Liver (tissue), 9 donors: ENCODE measurements around the gene VWA3B. TPM values are rescaled to one million over a fixed set of nuclear protein-coding genes. Genes with fewer than 3 reads are reported as not detected.

Source experiments
- DNase-seq: peaks from one replicate; pipeline ENCODE4 v3.0.0-alpha.2; 2017; ENCODE audit warnings: low spot score
- H3K27ac ChIP-seq, 2 donors: one replicate each; pipeline ENCODE4 v1.7.0; 2013; ENCODE audit warnings: inconsistent platforms in 2 of 2, low read length in 2 of 2, control low read depth in 1 of 2, low read depth in 1 of 2, mild to moderate bottlenecking in 1 of 2
- H3K27me3 ChIP-seq, 4 donors: one replicate each; pipeline versions ENCODE4 v1.6.1 to v1.7.0; 2013; ENCODE audit warnings: low read length in 3 of 4, inconsistent platforms in 1 of 4, mild to moderate bottlenecking in 1 of 4, moderate library complexity in 1 of 4; ENCODE audit not compliant: control insufficient read depth in 4 of 4, insufficient read depth in 4 of 4
- H3K36me3 ChIP-seq, 4 donors: one replicate each; pipeline versions ENCODE4 v1.6.1 to v1.7.0; 2013; ENCODE audit warnings: low read length in 3 of 4, mild to moderate bottlenecking in 3 of 4, low read depth in 1 of 4, moderate library complexity in 1 of 4; ENCODE audit not compliant: control insufficient read depth in 4 of 4, insufficient read depth in 3 of 4
- H3K4me1 ChIP-seq, 4 donors: one replicate each; pipeline versions ENCODE4 v1.6.1 to v1.7.0; 2013; ENCODE audit warnings: low read length in 3 of 4, mild to moderate bottlenecking in 3 of 4, moderate library complexity in 1 of 4; ENCODE audit not compliant: control insufficient read depth in 4 of 4, insufficient read depth in 4 of 4
- H3K4me3 ChIP-seq, 3 donors: one replicate each; pipeline versions ENCODE4 v1.6.1 to v1.7.0; 2013; ENCODE audit warnings: low read length in 3 of 3, control low read depth in 1 of 3, low read depth in 1 of 3, mild to moderate bottlenecking in 1 of 3
- H3K9ac ChIP-seq, 2 donors: one replicate each; pipeline ENCODE4 v1.7.0; 2013; ENCODE audit warnings: low read length in 2 of 2, mild to moderate bottlenecking in 2 of 2, moderate library complexity in 2 of 2, control low read depth in 1 of 2, low read depth in 1 of 2
- H3K9me3 ChIP-seq, 4 donors: one replicate each; pipeline versions ENCODE4 v1.6.1 to v1.7.0; 2013; ENCODE audit warnings: low read length in 3 of 4; ENCODE audit not compliant: control insufficient read depth in 4 of 4
- EGR1 ChIP-seq, 2 donors: IDR thresholded peaks; 2 replicates each; pipeline ENCODE4 v1.6.1; 2016 to 2018; ENCODE audit warnings: antibody characterized with exemption in 2 of 2, low read depth in 2 of 2
- FOXA1 ChIP-seq: IDR thresholded peaks from 2 replicates; pipeline ENCODE4 v1.6.1; 2016; ENCODE audit warnings: antibody characterized with exemption
- FOXA2 ChIP-seq: IDR thresholded peaks from 2 replicates; pipeline ENCODE4 v1.6.1; 2016; ENCODE audit warnings: antibody characterized with exemption
- GABPA ChIP-seq, 2 donors: IDR thresholded peaks in 1 of 2; conservative IDR thresholded peaks in 1 of 2; 2 replicates each; pipeline ENCODE4 v1.6.1; 2016; ENCODE audit warnings: antibody characterized with exemption in 2 of 2, mild to moderate bottlenecking in 1 of 2, moderate library complexity in 1 of 2
- HNF4A ChIP-seq, 2 donors: conservative IDR thresholded peaks; 2 replicates each; pipeline ENCODE4 v1.6.1; 2016; ENCODE audit warnings: antibody characterized with exemption in 2 of 2, mild to moderate bottlenecking in 2 of 2
- HNF4G ChIP-seq: IDR thresholded peaks from 2 replicates; pipeline ENCODE4 v1.6.1; 2016; ENCODE audit warnings: antibody characterized with exemption
- JUND ChIP-seq, 2 donors: IDR thresholded peaks; 2 replicates each; pipeline ENCODE4 v1.6.1; 2016; ENCODE audit warnings: antibody characterized with exemption in 2 of 2
- NR2F2 ChIP-seq: IDR thresholded peaks from 2 replicates; pipeline ENCODE4 v1.6.1; 2016; ENCODE audit warnings: antibody characterized with exemption
- RAD21 ChIP-seq, 2 donors: IDR thresholded peaks; 2 replicates each; pipeline ENCODE4 v1.6.1; 2016; ENCODE audit warnings: antibody characterized with exemption in 2 of 2, mild to moderate bottlenecking in 2 of 2
- RXRA ChIP-seq, 2 donors: IDR thresholded peaks; 2 replicates each; pipeline ENCODE4 v1.6.1; 2017 to 2018; ENCODE audit warnings: antibody characterized with exemption in 2 of 2, mild to moderate bottlenecking in 1 of 2
- SP1 ChIP-seq: IDR thresholded peaks from 2 replicates; pipeline ENCODE4 v1.6.1; 2018; ENCODE audit warnings: antibody characterized with exemption, mild to moderate bottlenecking
- TAF1 ChIP-seq: conservative IDR thresholded peaks from 2 replicates; pipeline ENCODE4 v1.6.1; 2016; ENCODE audit warnings: antibody characterized with exemption, mild to moderate bottlenecking
- YY1 ChIP-seq: IDR thresholded peaks from 2 replicates; pipeline ENCODE4 v1.6.1; 2016; ENCODE audit warnings: antibody characterized with exemption, mild to moderate bottlenecking
- WGBS: extraction: QIAGEN DNeasy Blood & Tissue Kit; methylation state at CpG from one replicate; pipeline ENCODE4 v1.1.7; 2013; 5-methylcytosine and 5-hydroxymethylcytosine counted together
- polyA plus RNA-seq, 2 donors: library from polyadenylated mRNA; stranded (reverse) in 1 of 2; unstranded in 1 of 2; fragments of 200-250 nt in 1 of 2; fragments of >200 nt in 1 of 2; fragmentation: Nextera tagmentation in 1 of 2; extraction: Ambion mirVana in 1 of 2; gene quantifications; one replicate each; pipeline versions ENCODE4 v1.2.1 to v1.2.3, GENCODE V29; 2013 to 2015
- total RNA-seq, 2 donors: library from RNA; depleted of rRNA; stranded (reverse); fragments of >200 nt; gene quantifications; one replicate each; pipeline ENCODE4 v1.2.3, GENCODE V29; 2014
- TF ChIP-seq, protein P1 (sequence below): IDR thresholded peaks from 2 replicates; pipeline ENCODE4 v1.6.1; 2016; ENCODE audit warnings: antibody characterized with exemption, mild to moderate bottlenecking
- TF ChIP-seq, protein P2 (sequence below): IDR thresholded peaks from 2 replicates; pipeline ENCODE4 v1.6.1; 2016; ENCODE audit warnings: antibody characterized with exemption
- TF ChIP-seq, protein P3 (sequence below): IDR thresholded peaks from 2 replicates; pipeline ENCODE4 v1.6.1; 2016; ENCODE audit warnings: antibody characterized with exemption
- TF ChIP-seq, protein P4 (sequence below): IDR thresholded peaks from 2 replicates; pipeline ENCODE4 v1.6.1; 2016; ENCODE audit warnings: antibody characterized with exemption
- donor health status: healthy.
- donor health status: healthy.
- donor health status: healthy.
- donor health status: healthy.
- donor health status: healthy.

VWA3B gene
- total and polyA plus RNA-seq, 4 donors, result 0.08 TPM; not detected in 3

DNA sequence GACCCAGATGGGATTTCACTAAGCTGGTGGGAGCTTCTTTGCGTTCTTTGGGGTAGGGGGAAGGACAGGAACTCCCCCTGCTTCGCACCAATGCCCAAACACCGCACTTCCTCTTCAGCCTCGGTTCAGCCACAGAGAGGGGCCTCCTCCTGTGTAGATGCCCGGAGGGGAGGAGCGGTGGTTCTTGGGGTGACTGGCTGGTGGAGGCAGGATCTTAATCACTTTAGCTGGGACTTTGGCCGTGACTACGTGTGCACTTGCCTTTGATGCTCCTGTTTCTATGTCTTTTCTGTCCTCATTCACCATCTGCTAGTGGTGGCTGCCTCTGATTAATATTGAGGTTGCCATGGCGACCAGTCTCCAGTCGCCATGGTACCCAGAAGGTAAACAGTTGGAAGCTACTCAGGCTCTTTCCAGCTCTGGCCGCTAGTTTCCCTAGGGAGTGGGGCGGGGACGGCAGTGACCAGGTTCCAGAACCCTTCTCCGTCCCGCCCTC is 261.1 kb downstream of the VWA3B start:
- H3K4me1 ChIP-seq, result peaks cover 4 to 13% (median 9%) of the 10 kb centered on the region in 4 donors
- peaks cover 0 to 5% (median 0%) of the 10 kb centered on the region in 4 donors for H3K9me3 ChIP-seq
- DNase-seq, result no peak
- H3K4me3 ChIP-seq, result no peak overlapping the region
- TF ChIP-seq YY1, result no peak
- TF ChIP-seq, protein P1, sequence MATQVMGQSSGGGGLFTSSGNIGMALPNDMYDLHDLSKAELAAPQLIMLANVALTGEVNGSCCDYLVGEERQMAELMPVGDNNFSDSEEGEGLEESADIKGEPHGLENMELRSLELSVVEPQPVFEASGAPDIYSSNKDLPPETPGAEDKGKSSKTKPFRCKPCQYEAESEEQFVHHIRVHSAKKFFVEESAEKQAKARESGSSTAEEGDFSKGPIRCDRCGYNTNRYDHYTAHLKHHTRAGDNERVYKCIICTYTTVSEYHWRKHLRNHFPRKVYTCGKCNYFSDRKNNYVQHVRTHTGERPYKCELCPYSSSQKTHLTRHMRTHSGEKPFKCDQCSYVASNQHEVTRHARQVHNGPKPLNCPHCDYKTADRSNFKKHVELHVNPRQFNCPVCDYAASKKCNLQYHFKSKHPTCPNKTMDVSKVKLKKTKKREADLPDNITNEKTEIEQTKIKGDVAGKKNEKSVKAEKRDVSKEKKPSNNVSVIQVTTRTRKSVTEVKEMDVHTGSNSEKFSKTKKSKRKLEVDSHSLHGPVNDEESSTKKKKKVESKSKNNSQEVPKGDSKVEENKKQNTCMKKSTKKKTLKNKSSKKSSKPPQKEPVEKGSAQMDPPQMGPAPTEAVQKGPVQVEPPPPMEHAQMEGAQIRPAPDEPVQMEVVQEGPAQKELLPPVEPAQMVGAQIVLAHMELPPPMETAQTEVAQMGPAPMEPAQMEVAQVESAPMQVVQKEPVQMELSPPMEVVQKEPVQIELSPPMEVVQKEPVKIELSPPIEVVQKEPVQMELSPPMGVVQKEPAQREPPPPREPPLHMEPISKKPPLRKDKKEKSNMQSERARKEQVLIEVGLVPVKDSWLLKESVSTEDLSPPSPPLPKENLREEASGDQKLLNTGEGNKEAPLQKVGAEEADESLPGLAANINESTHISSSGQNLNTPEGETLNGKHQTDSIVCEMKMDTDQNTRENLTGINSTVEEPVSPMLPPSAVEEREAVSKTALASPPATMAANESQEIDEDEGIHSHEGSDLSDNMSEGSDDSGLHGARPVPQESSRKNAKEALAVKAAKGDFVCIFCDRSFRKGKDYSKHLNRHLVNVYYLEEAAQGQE, result no peak
- no peak for TF ChIP-seq RXRA (IDR thresholded peaks at IDR 0.05)
- no peak for TF ChIP-seq GABPA (IDR thresholded peaks at IDR 0.05 in 1 of 2, conservative IDR thresholded peaks at IDR 0.05 in 1 of 2)
- TF ChIP-seq FOXA1, result no peak
- no peak for TF ChIP-seq NR2F2
- no peak for TF ChIP-seq TAF1
- TF ChIP-seq, protein P2, sequence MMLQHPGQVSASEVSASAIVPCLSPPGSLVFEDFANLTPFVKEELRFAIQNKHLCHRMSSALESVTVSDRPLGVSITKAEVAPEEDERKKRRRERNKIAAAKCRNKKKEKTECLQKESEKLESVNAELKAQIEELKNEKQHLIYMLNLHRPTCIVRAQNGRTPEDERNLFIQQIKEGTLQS, result no peak
- no peak for TF ChIP-seq SP1
- no peak for TF ChIP-seq JUND (IDR thresholded peaks at IDR 0.05)
- TF ChIP-seq, protein P3, sequence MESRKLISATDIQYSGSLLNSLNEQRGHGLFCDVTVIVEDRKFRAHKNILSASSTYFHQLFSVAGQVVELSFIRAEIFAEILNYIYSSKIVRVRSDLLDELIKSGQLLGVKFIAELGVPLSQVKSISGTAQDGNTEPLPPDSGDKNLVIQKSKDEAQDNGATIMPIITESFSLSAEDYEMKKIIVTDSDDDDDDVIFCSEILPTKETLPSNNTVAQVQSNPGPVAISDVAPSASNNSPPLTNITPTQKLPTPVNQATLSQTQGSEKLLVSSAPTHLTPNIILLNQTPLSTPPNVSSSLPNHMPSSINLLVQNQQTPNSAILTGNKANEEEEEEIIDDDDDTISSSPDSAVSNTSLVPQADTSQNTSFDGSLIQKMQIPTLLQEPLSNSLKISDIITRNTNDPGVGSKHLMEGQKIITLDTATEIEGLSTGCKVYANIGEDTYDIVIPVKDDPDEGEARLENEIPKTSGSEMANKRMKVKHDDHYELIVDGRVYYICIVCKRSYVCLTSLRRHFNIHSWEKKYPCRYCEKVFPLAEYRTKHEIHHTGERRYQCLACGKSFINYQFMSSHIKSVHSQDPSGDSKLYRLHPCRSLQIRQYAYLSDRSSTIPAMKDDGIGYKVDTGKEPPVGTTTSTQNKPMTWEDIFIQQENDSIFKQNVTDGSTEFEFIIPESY, result no peak
- no peak for TF ChIP-seq RAD21 (IDR thresholded peaks at IDR 0.05)
- TF ChIP-seq FOXA2, result no peak
- TF ChIP-seq EGR1 (IDR thresholded peaks at IDR 0.05; ENCODE audit: low read depth in 2 of 2), result no peak
- no peak for TF ChIP-seq HNF4G
- H3K9ac ChIP-seq, result no peak overlapping the region
- H3K27me3 ChIP-seq, result peaks cover 6 to 26% (median 13%) of the 10 kb centered on the region in 4 donors
- no peak overlapping the region for H3K27ac ChIP-seq
- WGBS, result 10% methylated on average over 15 of the region's 15 CpGs
- no peaks in the 10 kb centered on the region for H3K36me3 ChIP-seq

DNA sequence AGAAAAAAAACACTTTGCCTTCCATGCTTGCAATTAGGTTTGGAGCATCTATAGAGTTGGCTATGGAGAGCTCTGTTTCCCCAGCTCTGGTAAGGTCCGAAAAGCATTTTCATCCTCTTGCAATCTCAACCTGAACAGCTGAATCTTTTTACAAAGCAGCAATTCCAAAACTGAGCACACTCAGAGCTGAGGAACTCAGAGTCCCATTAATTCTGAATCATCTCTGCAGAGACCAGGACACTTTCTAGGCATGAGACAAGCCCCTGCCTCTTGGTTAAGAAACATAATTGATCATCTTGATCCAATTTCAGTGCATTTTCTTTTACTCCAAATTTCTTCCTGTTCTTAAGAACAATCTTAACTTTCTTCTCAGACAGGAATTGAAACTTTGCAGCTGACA is 263.4 kb downstream of the VWA3B start:
- TF ChIP-seq, protein P1, result no peak
- TF ChIP-seq HNF4A (conservative IDR thresholded peaks at IDR 0.05) (no peak), FOXA1 (no peak), SP1 (no peak), YY1 (no peak), RXRA (IDR thresholded peaks at IDR 0.05) (no peak)
- TF ChIP-seq, protein P4, sequence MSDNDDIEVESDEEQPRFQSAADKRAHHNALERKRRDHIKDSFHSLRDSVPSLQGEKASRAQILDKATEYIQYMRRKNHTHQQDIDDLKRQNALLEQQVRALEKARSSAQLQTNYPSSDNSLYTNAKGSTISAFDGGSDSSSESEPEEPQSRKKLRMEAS, result no peak
- H3K9me3 ChIP-seq, result peaks cover 0 to 5% (median 2%) of the 10 kb centered on the region in 4 donors
- 76% methylated on average over 1 of the region's 1 CpG for WGBS
- H3K27me3 ChIP-seq, result peaks cover 6 to 22% (median 13%) of the 10 kb centered on the region in 4 donors
- no peak for DNase-seq
- H3K27ac ChIP-seq, result no peak overlapping the region
- H3K9ac ChIP-seq, result no peak overlapping the region
- H3K36me3 ChIP-seq, result no peaks in the 10 kb centered on the region
- H3K4me1 ChIP-seq, result peaks cover 4 to 13% (median 9%) of the 10 kb centered on the region in 4 donors
- no peak overlapping the region for H3K4me3 ChIP-seq
